ENCODE results near the gene PYHIN1. TPM values are rescaled to one million over a fixed set of nuclear protein-coding genes. Genes with fewer than 3 reads are reported as not detected.

PYHIN1 gene
- total and polyA plus RNA-seq, 12 donors, result 0.11 to 2.8 (median 0.34) TPM; not detected in 1

DNA sequence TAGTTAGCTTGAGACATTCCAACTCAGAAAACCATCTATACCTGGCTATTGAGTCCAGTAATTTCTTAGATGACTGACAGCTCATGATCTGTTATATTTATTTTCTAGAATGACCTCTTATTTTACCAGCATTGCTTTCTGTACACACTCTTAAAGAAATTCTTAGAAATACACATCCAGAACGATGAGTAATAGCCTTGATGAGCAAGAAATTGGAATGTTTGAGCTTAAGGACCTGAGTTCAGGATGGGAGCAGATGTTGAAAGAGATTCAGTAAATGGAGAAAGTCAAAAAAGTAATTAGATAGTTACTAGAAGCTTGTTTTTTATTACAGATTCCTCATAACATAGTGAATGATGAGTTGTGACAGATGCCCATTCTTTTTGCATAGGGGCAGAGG lies 11.7 kb downstream of the PYHIN1 start:
- H3K9me3 ChIP-seq (replicated peaks in 1 of 3), result no peaks in the 10 kb centered on the region
- 36 to 48% (median 43%) methylated on average over 1 of the region's 1 CpG for WGBS, 4 donors
- no peak overlapping the region for H3K27ac ChIP-seq
- H3K27me3 ChIP-seq, result no peaks in the 10 kb centered on the region
- intact Hi-C loops (cut with DNase I), result no loop called here
- H3K4me1 ChIP-seq (replicated peaks in 1 of 2), result no peaks in the 10 kb centered on the region
- H3K36me3 ChIP-seq (replicated peaks in 1 of 2), result no peaks in the 10 kb centered on the region
- H3K4me3 ChIP-seq, result no peak overlapping the region
- TF ChIP-seq POLR2A (IDR thresholded peaks at IDR 0.05), result no peak
- TF ChIP-seq, protein P1, sequence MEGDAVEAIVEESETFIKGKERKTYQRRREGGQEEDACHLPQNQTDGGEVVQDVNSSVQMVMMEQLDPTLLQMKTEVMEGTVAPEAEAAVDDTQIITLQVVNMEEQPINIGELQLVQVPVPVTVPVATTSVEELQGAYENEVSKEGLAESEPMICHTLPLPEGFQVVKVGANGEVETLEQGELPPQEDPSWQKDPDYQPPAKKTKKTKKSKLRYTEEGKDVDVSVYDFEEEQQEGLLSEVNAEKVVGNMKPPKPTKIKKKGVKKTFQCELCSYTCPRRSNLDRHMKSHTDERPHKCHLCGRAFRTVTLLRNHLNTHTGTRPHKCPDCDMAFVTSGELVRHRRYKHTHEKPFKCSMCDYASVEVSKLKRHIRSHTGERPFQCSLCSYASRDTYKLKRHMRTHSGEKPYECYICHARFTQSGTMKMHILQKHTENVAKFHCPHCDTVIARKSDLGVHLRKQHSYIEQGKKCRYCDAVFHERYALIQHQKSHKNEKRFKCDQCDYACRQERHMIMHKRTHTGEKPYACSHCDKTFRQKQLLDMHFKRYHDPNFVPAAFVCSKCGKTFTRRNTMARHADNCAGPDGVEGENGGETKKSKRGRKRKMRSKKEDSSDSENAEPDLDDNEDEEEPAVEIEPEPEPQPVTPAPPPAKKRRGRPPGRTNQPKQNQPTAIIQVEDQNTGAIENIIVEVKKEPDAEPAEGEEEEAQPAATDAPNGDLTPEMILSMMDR (IDR thresholded peaks at IDR 0.05), result no peak
- DNase-seq, result no peak

DNA sequence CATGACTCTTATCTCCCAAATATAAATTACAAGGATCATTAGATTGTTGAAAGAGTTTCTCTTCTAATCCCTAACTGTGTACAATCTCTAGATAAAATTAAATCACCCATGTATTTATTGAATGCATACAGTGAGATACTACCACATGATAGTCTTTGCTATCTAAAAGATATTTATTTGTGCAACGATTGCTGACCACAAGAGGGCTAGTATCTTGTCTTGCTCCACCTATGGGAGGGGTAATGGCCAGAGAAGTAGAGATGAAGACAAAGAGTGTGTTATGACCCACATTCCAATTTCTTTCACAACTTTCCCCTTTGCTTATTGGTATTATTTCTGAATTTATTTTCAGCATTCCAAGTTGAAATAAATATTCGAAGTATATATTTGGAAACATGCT lies 13.7 kb downstream of the PYHIN1 start:
- TF ChIP-seq POLR2A (IDR thresholded peaks at IDR 0.05), result no peak
- TF ChIP-seq, protein P1 (IDR thresholded peaks at IDR 0.05), result no peak
- no peaks in the 10 kb centered on the region for H3K9me3 ChIP-seq (replicated peaks in 1 of 3)
- no peaks in the 10 kb centered on the region for H3K4me1 ChIP-seq (replicated peaks in 1 of 2)
- no peak overlapping the region for H3K27ac ChIP-seq
- H3K4me3 ChIP-seq, result no peak overlapping the region
- no peaks in the 10 kb centered on the region for H3K36me3 ChIP-seq (replicated peaks in 1 of 2)
- intact Hi-C loops (cut with DNase I), result no loop called here
- DNase-seq, result no peak
- no peaks in the 10 kb centered on the region for H3K27me3 ChIP-seq
- WGBS, 4 donors, result 63 to 74% (median 68%) methylated on average over 2 of the region's 2 CpGs

DNA sequence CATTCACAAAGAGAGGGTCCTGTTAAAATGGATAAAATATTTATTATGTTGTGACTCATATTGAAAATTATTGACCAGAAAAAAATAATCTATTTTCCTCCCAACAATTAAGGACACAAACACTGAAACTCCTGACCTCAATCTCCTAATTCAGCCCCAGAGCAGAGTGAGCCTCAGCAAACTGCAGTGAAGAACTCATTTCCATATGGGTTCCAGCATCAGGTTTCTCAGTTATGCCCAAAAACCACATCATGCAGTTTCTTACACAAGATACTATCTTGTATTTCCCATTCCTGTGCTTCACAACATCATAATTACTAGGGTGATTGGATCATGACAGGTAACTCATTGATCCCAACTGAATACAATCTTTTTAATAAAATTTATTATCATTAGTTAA lies 15.4 kb downstream of the PYHIN1 start:
- intact Hi-C loops (cut with DNase I), result no loop called here
- DNase-seq, result no peak
- no peaks in the 10 kb centered on the region for H3K4me1 ChIP-seq (replicated peaks in 1 of 2)

DNA sequence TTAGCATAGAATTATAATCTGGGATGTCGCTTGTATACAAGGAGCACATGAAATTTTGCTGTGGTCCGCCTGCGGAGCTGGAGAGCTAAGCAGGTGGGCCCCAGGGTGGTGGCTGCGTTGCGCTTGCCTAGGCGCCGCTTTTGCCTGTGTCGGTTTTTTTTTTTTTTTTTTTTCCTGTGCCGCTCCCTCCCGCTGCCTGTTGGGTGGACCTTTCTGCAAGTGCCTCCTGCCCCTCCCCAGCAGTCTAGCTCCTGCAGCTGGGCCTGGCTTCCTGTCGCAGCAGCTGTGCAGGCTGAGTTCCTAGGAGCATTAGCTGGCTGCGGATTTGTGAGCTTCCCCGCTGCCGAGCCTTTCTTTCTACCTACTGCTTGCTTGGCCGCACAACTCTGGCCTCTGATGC lies 20.6 kb downstream of the PYHIN1 start:
- Histone ChIP-seq H3K36me3 (replicated peaks in 1 of 2) (no peaks in the 10 kb centered on the region), H3K27ac (no peak overlapping the region), H3K4me3 (no peak overlapping the region), H3K4me1 (replicated peaks in 1 of 2) (no peaks in the 10 kb centered on the region), H3K27me3 (no peaks in the 10 kb centered on the region), H3K9me3 (replicated peaks in 1 of 3) (no peaks in the 10 kb centered on the region)
- 83 to 93% (median 87%) methylated on average over 15 of the region's 15 CpGs for WGBS, 4 donors
- TF ChIP-seq, protein P1 (IDR thresholded peaks at IDR 0.05), result no peak
- no peak for TF ChIP-seq POLR2A (IDR thresholded peaks at IDR 0.05)
- intact Hi-C loops (cut with DNase I), result no loop called here
- no peak for DNase-seq

More for the DNA sequence above, 15.4 kb downstream of the PYHIN1 start:
- Histone ChIP-seq H3K36me3 (replicated peaks in 1 of 2) (no peaks in the 10 kb centered on the region), H3K9me3 (replicated peaks in 1 of 3) (no peaks in the 10 kb centered on the region), H3K4me3 (no peak overlapping the region), H3K27me3 (no peaks in the 10 kb centered on the region), H3K27ac (no peak overlapping the region)
- TF ChIP-seq POLR2A (IDR thresholded peaks at IDR 0.05), result no peak
- TF ChIP-seq, protein P1 (IDR thresholded peaks at IDR 0.05), result no peak
